NCI-H1048 (cell line): Measurements from ENCODE around the gene COA1.
"Not testable (repeated sequence)": the region's sequence is repeated elsewhere in the genome, so short reads cannot be mapped to it uniquely, and the experiment has no call there.

Experiments
- DNase-seq: peaks from one replicate; lab custom pipeline; 2025; lab: John Stamatoyannopoulos, UW

Gene COA1

GRCh38 chr7:43758029-43758821 is 28.9 kb upstream of the COA1 start, which contains the start of gene BLVRA:
TSS of gene BLVRA (plus strand) at chr7:43758680. CDS start at chr7:43771159, 12,479 bp downstream.
- no peak for DNase-seq

GRCh38 chr7:43757073-43757720 is 27.9 kb upstream of the COA1 start:
- DNase-seq: no peak

- no peak for DNase-seq
Measured at GRCh38 chr7:43756368-43757072, 27.2 kb upstream of the COA1 start.

DNA sequence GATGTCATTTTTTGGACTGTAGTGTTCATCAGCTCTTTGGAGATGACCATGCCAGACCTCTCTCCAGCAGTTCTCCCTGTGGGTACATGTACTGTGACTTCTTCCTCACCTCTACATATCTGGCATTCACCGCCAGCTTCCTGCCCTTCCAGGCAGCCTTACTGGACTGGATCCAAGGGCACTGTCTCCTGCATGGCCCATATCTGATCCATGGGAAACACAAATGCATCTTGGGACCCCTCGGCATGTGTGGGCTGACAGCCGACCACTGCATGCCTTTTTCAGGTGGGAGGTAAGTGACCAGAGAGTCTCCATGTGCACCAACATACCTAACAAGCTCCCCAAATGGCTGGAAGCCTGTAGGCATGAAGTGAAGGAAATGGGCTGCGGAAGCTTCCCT is 25.3 kb upstream of the COA1 start:
- no peak for DNase-seq

GRCh38 chr7:43753843-43754242 is 24.5 kb upstream of the COA1 start:
- no peak for DNase-seq

- no peak for DNase-seq
Measured at GRCh38 chr7:43753271-43753810, 24.0 kb upstream of the COA1 start.

DNA sequence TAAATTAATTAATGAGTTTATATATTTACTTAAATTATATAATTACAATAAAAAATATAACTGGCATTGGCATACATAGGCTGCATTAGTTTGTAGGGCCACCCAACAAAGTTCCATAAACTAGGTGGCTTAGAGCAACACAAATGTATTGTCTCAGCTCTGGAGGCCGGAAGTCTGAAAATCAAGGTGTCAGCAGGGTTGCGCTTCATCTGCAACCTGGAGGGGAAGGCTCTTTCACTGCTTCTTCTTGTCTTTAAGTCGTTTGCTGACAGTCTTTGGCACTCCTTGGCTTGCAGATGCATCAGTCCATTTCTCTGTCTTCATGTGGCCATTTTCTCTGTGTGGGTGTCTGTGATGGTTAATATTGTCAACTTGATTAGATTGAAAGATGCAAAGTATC is 23.1 kb upstream of the COA1 start:
- DNase-seq: no peak

DNA sequence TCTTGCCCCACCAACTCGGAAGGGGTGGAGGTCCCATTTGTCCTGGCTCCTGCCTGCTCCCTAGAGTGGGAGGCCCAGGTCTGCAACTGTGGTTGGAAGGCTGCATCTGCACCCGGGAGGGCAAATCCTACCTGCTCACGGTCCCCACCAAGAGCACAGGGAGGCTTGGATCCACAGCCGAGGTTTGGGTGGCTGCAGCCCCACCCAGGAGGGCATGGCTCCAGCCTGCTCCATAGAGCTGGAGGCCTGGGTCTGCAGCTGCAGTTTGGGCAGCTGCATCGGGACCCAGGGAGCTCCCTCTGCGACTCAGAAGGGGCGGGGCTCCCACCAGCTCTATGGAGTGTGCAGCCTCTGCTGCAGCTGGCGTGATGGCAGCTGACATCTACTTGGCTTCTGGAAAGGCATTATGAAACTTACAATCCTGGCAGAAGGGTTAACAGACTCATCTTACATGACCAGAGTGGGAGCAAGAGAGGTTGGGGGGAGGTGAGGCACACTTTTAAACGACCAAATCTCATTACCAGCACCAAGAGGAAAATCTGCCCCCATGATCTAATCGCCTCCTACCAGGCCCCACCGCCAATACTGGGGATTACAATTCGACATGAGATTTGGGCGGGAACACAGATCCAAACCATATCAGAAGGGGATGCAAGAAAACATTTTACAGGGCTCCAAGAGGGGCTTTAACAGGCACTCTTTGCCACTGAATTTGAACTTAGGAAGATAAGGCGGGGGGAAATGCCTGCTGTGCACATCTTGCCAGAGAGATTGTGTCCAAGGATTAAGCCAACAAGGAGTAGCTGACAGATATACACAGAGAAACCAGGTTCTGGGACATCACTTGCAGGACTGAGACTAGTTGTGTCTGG is 20.9 kb upstream of the COA1 start:
- DNase-seq: no peak

DNA sequence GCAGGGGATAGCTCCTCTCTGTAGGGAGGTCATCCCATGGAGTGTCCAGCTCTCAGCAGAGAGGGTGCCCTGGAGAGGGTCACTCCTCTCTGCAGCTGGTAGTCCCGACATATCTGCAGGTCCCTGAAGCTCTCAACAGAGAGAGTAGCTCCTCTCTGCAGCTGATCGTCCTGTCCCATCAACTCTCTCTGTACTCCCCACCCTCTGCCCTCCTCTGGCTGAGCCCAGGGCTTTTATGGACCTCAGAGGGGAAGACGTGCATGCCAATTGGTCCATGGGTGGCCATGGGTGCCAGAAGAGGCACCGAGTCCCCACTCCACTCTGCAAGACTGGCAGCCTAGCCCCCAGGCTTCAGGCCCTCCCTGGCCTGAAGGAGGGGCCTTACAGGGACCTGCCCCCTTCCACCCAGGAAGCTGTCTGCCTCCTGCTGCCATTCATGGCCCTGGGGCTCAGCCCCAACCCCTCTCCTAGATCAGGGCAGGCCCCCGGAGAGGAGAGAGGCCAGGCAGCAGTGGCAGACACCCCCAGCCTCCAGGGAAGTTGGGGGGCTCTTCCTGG is 20.1 kb upstream of the COA1 start:
- no peak for DNase-seq

GRCh38 chr7:43747328-43748105 is 18.2 kb upstream of the COA1 start:
- no peak for DNase-seq

DNA sequence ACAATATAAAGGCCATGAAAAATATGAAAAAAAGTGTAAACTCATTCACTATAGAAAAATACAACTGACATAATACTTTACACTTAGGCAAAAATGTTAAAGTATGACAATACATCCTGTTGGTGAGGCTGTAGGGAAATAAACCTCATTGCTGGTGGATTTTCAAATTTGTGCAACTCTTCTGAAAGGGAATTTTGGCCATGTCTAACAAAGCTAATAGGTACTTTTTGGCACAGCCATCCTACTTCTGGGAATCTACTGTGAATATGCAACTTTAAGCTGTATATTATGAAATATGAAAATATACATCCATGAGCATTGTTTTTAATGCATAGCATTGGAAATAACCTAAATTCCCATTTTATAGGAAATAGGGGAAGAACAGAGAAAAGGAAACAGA is 13.4 kb upstream of the COA1 start:
- DNase-seq: no peak

GRCh38 chr7:43737467-43738127 is 8.3 kb upstream of the COA1 start:
- DNase-seq: no peak

DNA sequence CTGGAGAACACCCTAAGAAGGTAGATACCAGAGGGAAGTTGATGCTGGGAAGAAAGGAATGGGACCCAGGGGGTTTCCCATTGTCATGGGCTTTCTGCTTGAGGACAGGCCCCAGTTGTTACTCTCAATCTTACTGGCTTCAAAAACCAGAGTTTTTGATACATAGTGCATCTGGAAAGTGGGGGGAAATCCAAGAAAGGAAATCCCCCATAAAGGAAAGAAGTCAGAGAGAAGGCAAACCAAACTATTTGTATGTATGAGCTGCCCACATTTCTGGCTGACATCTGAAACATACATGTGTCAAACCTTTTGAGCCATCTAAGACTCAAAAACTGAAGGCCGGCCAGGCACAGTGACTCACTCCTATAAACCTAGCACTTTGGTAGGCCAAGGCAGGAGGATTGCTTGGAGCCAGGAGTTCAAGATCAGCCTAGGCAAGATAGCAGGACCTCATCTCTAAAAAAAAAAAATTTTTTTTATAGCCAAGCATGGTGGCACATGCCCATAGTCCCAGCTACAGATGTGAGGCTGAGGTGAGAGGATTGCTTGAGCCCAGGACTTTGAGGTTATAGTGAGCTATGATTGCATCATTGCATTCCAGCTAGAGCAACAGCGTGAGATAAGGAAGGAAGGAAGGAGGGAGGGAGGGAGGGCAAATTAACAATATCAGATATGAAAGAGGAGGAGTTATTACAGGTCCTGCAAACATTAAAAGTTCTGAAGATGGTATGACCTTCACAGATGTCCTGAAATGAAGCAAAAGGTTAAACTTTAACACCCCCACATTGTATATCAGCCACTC is 6.7 kb upstream of the COA1 start:
- DNase-seq: no peak

GRCh38 chr7:43735403-43735801 is 6.1 kb upstream of the COA1 start:
- DNase-seq: no peak

DNA sequence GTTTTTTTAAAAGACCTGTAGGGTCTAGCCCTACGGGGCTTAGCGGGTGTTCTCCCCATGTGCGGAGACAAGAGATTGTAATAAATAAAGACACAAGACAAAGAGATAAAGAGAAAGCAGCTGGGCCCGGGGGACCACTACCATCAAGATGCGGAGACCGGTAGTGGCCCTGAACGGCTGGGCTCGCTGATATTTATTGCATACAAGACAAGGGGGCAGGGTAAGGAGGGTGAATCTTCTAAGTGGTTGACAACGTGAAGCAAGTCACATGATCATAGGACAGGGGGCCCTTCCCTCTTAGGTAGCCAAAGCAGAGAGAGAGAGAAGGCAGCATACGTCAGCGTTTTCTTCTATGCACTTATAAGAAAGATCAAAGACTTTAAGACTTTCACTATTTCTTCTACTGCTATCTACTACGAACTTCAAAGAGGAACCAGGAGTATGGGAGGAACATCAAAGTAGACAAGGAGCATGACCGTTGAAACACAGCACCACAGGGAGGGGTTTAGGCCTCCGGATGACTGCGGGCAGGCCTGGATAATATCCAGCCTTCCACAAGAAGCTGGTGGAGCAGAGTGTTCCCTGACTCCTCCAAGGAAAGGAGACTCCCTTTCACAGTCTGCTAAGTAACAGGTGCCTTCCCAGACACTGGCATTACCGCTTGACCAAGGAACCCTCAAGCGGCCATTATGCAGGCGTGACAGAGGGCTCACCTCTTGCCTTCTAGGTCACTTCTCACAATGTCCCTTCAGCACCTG is 5.4 kb upstream of the COA1 start:
- not testable (repeated sequence) for DNase-seq

DNA sequence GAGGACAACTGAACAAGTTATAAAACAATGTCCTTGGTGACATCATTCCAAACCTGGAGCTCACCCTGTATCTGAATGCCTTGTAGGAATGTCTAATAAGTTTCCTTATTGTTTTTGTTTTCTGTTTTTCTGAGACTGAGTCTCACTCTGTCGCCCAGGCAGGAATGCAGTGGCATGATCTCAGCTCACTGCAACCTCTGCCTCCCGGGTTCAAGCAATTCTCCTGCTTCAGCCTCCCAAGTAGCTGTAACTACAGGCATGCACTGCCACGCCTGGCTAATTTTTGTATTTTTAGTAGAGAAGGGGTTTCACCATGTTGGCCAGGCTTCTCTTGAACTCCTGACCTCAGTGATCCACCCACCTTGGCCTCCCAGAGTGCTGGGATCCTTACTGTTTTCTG is 2.2 kb upstream of the COA1 start:
- DNase-seq: not testable (repeated sequence)

- no peak for DNase-seq
Measured at GRCh38 chr7:43729924-43730248, 563 bp upstream of the COA1 start.

DNA sequence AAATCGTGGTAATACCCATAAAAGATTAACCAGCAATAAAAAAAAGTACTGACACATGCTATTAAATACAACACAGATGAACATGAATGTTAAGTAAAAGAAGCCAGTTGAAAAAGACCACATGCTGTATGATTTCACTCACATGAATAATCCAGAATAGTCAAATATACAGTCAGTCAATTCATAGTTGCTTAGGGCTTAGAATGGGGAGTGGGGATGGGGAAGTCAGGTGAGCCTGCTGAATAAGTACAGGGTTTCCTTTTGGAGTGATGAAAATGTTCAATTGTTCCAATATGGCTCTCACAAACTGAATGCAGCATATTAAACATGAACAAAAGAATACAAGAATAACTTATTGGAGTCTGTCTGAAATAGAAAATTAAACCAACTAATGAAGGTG is 1.8 kb downstream of the COA1 start:
- DNase-seq: no peak

- no peak for DNase-seq
Measured at GRCh38 chr7:43727003-43727402, 2.3 kb downstream of the COA1 start.
